HL-60 (cell line): ENCODE measurements around the gene ABHD4.
"Not testable (repeated sequence)": the region's sequence is repeated elsewhere in the genome, so short reads cannot be mapped to it uniquely, and the experiment has no call there.

Experiments
- DNase-seq, 2 experiments: peaks; one replicate each; pipeline ENCODE4 v3.0.0-alpha.2; 2010 to 2020; ENCODE audit warnings: low read depth in 1 of 2, low spot score in 1 of 2
- H3K27ac ChIP-seq: fragments of 250-450 bp; sonication (Bioruptor Pico); replicated peaks from 2 replicates; pipeline ENCODE4 v1.5.1; 2020; ENCODE audit warnings: mild to moderate bottlenecking, moderate library complexity
- H3K27me3 ChIP-seq: fragments of 250-450 bp; sonication (Bioruptor Pico); 2 replicates; pipeline ENCODE4 v1.5.1; 2021; ENCODE audit warnings: mild to moderate bottlenecking, moderate library complexity; ENCODE audit not compliant: insufficient read depth, poor library complexity, severe bottlenecking
- H3K4me3 ChIP-seq: replicated peaks from 2 replicates; pipeline ENCODE4 v1.5.1; 2011; ENCODE audit warnings: mild to moderate bottlenecking, control low read depth, low read length; ENCODE audit not compliant: insufficient read depth
- CTCF ChIP-seq: IDR thresholded peaks from one replicate; pipeline ENCODE4 v1.5.1; 2011; ENCODE audit warnings: low read length, control low read depth, inconsistent platforms; ENCODE audit not compliant: insufficient read depth
- GABPA ChIP-seq: IDR thresholded peaks from 2 replicates; pipeline ENCODE4 v1.6.1; 2012; ENCODE audit warnings: low read depth
- POLR2AphosphoS5 ChIP-seq: IDR thresholded peaks from 2 replicates; pipeline ENCODE4 v1.6.1; 2012; ENCODE audit warnings: low read depth
- REST ChIP-seq: IDR thresholded peaks from 2 replicates; pipeline ENCODE4 v1.6.1; 2012; ENCODE audit warnings: low read depth; ENCODE audit not compliant: insufficient replicate concordance
- SPI1 ChIP-seq: IDR thresholded peaks from 2 replicates; pipeline ENCODE4 v1.6.1; 2012; ENCODE audit warnings: low read depth, mild to moderate bottlenecking, borderline replicate concordance

The ABHD4 gene

GRCh38 chr14:22613106-22613695 is 15.1 kb downstream of the ABHD4 start:
- no peaks in the 10 kb centered on the region for H3K27me3 ChIP-seq
- H3K4me3 ChIP-seq = no peak overlapping the region
- H3K27ac ChIP-seq = no peak overlapping the region
- TF ChIP-seq SPI1 (no peak), REST (no peak), CTCF (no peak), POLR2AphosphoS5 (no peak)
- peak in 1 of 2 experiments; percentile 18 for DNase-seq

- no peak for DNase-seq
- no peak overlapping the region for H3K4me3 ChIP-seq
- no peaks in the 10 kb centered on the region for H3K27me3 ChIP-seq
- H3K27ac ChIP-seq = no peak overlapping the region
- TF ChIP-seq REST (no peak), SPI1 (no peak), GABPA (no peak), CTCF (no peak), POLR2AphosphoS5 (no peak)
These were observed 15.7 kb downstream of the ABHD4 start for GRCh38 chr14:22613736-22614239.

- peak in 1 of 2 experiments; percentile 17 for DNase-seq
- TF ChIP-seq CTCF = no peak
- TF ChIP-seq POLR2AphosphoS5 = no peak
- no peak for TF ChIP-seq GABPA
- H3K4me3 ChIP-seq = no peak overlapping the region
- no peaks in the 10 kb centered on the region for H3K27me3 ChIP-seq
- no peak overlapping the region for H3K27ac ChIP-seq
These were observed 16.2 kb downstream of the ABHD4 start for GRCh38 chr14:22614240-22614799.

GRCh38 chr14:22615765-22616164 is 17.7 kb downstream of the ABHD4 start:
- not testable (repeated sequence) for H3K27ac ChIP-seq, H3K4me3 ChIP-seq, H3K27me3 ChIP-seq, DNase-seq
